OCI-LY3 (cell line): Measurements from ENCODE around the gene ERLEC1.
"Not testable (repeated sequence)": the region's sequence is repeated elsewhere in the genome, so short reads cannot be mapped to it uniquely, and the experiment has no call there.

ENCODE experiments used
- H2AFZ ChIP-seq: fragments of 200-600, 300-600 bp; shearing (Covaris generic); 2 replicates; pipeline ENCODE4 v1.6.0; 2014; ENCODE audit warnings: antibody characterized with exemption, low read depth, low read length
- H3K27ac ChIP-seq: fragments of 200-600, 300-600 bp; sonication (generic); 2 replicates; pipeline ENCODE4 v1.5.1; 2014; ENCODE audit warnings: mild to moderate bottlenecking, low read length, moderate library complexity, mixed read lengths
- H3K27me3 ChIP-seq: fragments of 200-600, 300-600 bp; sonication (generic); 2 replicates; pipeline ENCODE4 v1.6.1; 2014; ENCODE audit warnings: low read depth, low read length, mixed read lengths
- H3K36me3 ChIP-seq: fragments of 200-600, 300-600 bp; sonication (generic); replicated peaks from 2 replicates; pipeline ENCODE3; 2014; ENCODE audit warnings: low read depth, low read length, mixed read lengths
- H3K4me1 ChIP-seq: fragments of 300-600, 200-600 bp; sonication (generic); 2 replicates; pipeline ENCODE4 v1.6.1; 2014; ENCODE audit warnings: low read length, mixed read lengths
- H3K4me2 ChIP-seq: fragments of 200-600, 300-600 bp; sonication (generic); 2 replicates; pipeline ENCODE4 v1.6.1; 2014; ENCODE audit warnings: low read length, mixed read lengths
- H3K4me3 ChIP-seq: fragments of 300-600, 200-600 bp; sonication (generic); 2 replicates; pipeline ENCODE4 v1.5.1; 2014; ENCODE audit warnings: antibody characterized with exemption, mild to moderate bottlenecking, low read length, moderate library complexity
- H3K79me2 ChIP-seq: fragments of 300-600, 200-600 bp; shearing (Covaris generic); 2 replicates; pipeline ENCODE4 v1.6.1; 2014; ENCODE audit warnings: mild to moderate bottlenecking, low read length, mixed read lengths
- H3K9ac ChIP-seq: fragments of 300-600, 200-600 bp; shearing (Covaris generic); 2 replicates; pipeline ENCODE4 v1.6.0; 2014; ENCODE audit warnings: mild to moderate bottlenecking, low read length, moderate library complexity
- H3K9me3 ChIP-seq: fragments of 200-600, 300-600 bp; shearing (Covaris generic); 2 replicates; pipeline ENCODE4 v1.6.1; 2014; ENCODE audit warnings: low read length, mixed read lengths; ENCODE audit not compliant: insufficient read depth
- H4K20me1 ChIP-seq: fragments of 200-600, 300-600 bp; sonication (generic); 2 replicates; pipeline ENCODE4 v1.6.1; 2016; ENCODE audit warnings: low read length, mixed read lengths; ENCODE audit not compliant: insufficient read depth
- CTCF ChIP-seq: fragments of 200-600, 300-600 bp; sonication (generic); IDR thresholded peaks from 2 replicates; pipeline ENCODE4 v1.5.1; 2014; ENCODE audit warnings: antibody characterized with exemption, low read length, low read depth
- EZH2phosphoT487 ChIP-seq: fragments of 200-600 bp; shearing (Covaris generic); IDR thresholded peaks from 2 replicates; pipeline ENCODE4 v1.6.1; 2018; ENCODE audit warnings: antibody characterized with exemption, mixed run types, low read depth

Gene ERLEC1

GRCh38 chr2:53828331-53828730, 41.5 kb downstream of the ERLEC1 start:
- Histone ChIP-seq H3K4me2 (no peak overlapping the region), H3K4me3 (no peak overlapping the region)
- TF ChIP-seq EZH2phosphoT487 (no peak), CTCF (no peak)

GRCh38 chr2:53829273-53829979, 42.6 kb downstream of the ERLEC1 start:
- H3K4me1 ChIP-seq: no peaks in the 10 kb centered on the region
- no peak overlapping the region for H3K4me2 ChIP-seq
- H3K79me2 ChIP-seq: no peaks in the 10 kb centered on the region
- no peak overlapping the region for H2AFZ ChIP-seq
- no peaks in the 10 kb centered on the region for H3K27me3 ChIP-seq
- no peaks in the 10 kb centered on the region for H3K9me3 ChIP-seq
- no peak overlapping the region for H3K4me3 ChIP-seq
- H3K9ac ChIP-seq: no peak overlapping the region
- no peaks in the 10 kb centered on the region for H4K20me1 ChIP-seq
- no peaks in the 10 kb centered on the region for H3K36me3 ChIP-seq
- TF ChIP-seq CTCF (no peak), EZH2phosphoT487 (no peak)
- no peak overlapping the region for H3K27ac ChIP-seq

More at GRCh38 chr2:53828331-53828730, 41.5 kb downstream of the ERLEC1 start:
- Histone ChIP-seq H3K27me3 (no peaks in the 10 kb centered on the region), H3K27ac (no peak overlapping the region), H3K79me2 (no peaks in the 10 kb centered on the region), H3K36me3 (no peaks in the 10 kb centered on the region), H2AFZ (no peak overlapping the region), H4K20me1 (no peaks in the 10 kb centered on the region), H3K9ac (no peak overlapping the region), H3K4me1 (no peaks in the 10 kb centered on the region), H3K9me3 (no peaks in the 10 kb centered on the region)

GRCh38 chr2:53829980-53830290, 43.1 kb downstream of the ERLEC1 start:
- H3K79me2 ChIP-seq, H3K27ac ChIP-seq, H3K9me3 ChIP-seq, H4K20me1 ChIP-seq, H3K4me1 ChIP-seq, H3K9ac ChIP-seq, H3K4me3 ChIP-seq, H3K4me2 ChIP-seq, H2AFZ ChIP-seq, H3K36me3 ChIP-seq, H3K27me3 ChIP-seq: not testable (repeated sequence)

GRCh38 chr2:53840580-53840979, 53.7 kb downstream of the ERLEC1 start:
- Histone ChIP-seq H3K27me3 (no peaks in the 10 kb centered on the region), H3K9ac (no peak overlapping the region), H4K20me1 (no peaks in the 10 kb centered on the region), H3K9me3 (no peaks in the 10 kb centered on the region), H3K79me2 (no peaks in the 10 kb centered on the region), H3K36me3 (no peaks in the 10 kb centered on the region), H2AFZ (no peak overlapping the region), H3K27ac (no peak overlapping the region), H3K4me3 (no peak overlapping the region), H3K4me2 (no peak overlapping the region), H3K4me1 (peaks cover 6% of the 10 kb centered on the region)
- TF ChIP-seq CTCF (no peak), EZH2phosphoT487 (no peak)

- H3K9ac ChIP-seq, H3K4me3 ChIP-seq, H2AFZ ChIP-seq, H3K27ac ChIP-seq, H4K20me1 ChIP-seq, H3K79me2 ChIP-seq, H3K4me1 ChIP-seq, H3K27me3 ChIP-seq, H3K36me3 ChIP-seq, H3K9me3 ChIP-seq, H3K4me2 ChIP-seq: not testable (repeated sequence)
These were observed 54.8 kb downstream of the ERLEC1 start for GRCh38 chr2:53841651-53842050.
